Measurements from ENCODE around the gene VASN. TPM values are rescaled to one million over a fixed set of nuclear protein-coding genes. Genes with fewer than 3 reads are reported as not detected.

VASN gene
- total RNA-seq, 6 experiments from 2014 or later = 92.0 to 131 (median 103) TPM

DNA sequence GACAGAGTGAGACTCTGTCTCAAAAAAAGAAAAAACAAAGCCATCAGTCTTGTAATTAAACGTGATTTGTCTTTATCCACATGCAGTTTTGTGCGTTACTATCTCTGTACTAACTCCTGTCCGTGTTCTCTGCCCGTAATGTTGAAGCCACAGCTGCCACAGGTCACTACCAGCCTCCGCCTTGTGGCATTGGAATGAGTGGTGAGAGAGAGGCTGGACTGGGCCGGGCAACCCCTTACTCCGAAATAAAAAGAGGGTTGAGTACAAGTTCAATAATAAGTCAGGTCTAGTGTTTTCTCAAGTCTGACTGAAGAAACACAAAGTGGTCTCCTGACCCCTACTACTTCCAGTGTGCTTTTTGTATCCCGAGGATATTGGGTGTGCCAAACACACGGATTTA, 59.4 kb downstream of the VASN start:
- Mint-ChIP-seq H3K36me3 (ENCODE audit: low read depth) (peaks cover 50% of the 10 kb centered on the region), H3K4me3 (no peak overlapping the region)
- DNase-seq = no peak

More for the DNA sequence above, 59.4 kb downstream of the VASN start:
- H3K27me3 Mint-ChIP-seq (ENCODE audit: insufficient read depth) = peaks cover 3% of the 10 kb centered on the region; the same call in 1 of the 2 replicates
- H3K27ac Mint-ChIP-seq = no peak overlapping the region
- peaks cover 29% of the 10 kb centered on the region for H3K4me1 Mint-ChIP-seq (ENCODE audit: low read depth)
- no peak for TF ChIP-seq CTCF (IDR thresholded peaks at IDR 0.05)
- no peaks in the 10 kb centered on the region for H3K9me3 Mint-ChIP-seq

Other genes with a start within 250 kb of the VASN start
- gene SRL, start 129.8 kb upstream of the VASN start, total RNA-seq (2021; fragmentation: NEBNext Ultra II Directional; extraction: Animal tissue kit (Norgen Biotek cat#: 25700)) = not detected
- gene TFAP4, start 98.8 kb upstream of the VASN start, total RNA-seq (2021; fragmentation: NEBNext Ultra II Directional; extraction: Animal tissue kit (Norgen Biotek cat#: 25700)) = 10 to 100 TPM in 3 of 6 experiments, 1 to 10 TPM in 3; 8.3 to 11.7 (median 10.1) TPM
- gene GLIS2, start 55.8 kb upstream of the VASN start, total RNA-seq (2021; fragmentation: NEBNext Ultra II Directional; extraction: Animal tissue kit (Norgen Biotek cat#: 25700)) = 10 to 100 TPM; 21.9 to 26.0 (median 23.5) TPM
- 10 to 100 TPM; 44.9 to 50.8 (median 46.1) TPM for gene PAM16, start 20.5 kb upstream of the VASN start, total RNA-seq (2021; fragmentation: NEBNext Ultra II Directional; extraction: Animal tissue kit (Norgen Biotek cat#: 25700))
- 10 to 100 TPM; 12.1 to 20.9 (median 17.2) TPM for gene CORO7, start 44.7 kb downstream of the VASN start, total RNA-seq (2021; fragmentation: NEBNext Ultra II Directional; extraction: Animal tissue kit (Norgen Biotek cat#: 25700))
- 10 to 100 TPM; 40.8 to 54.4 (median 45.1) TPM for gene DNAJA3, start 54.0 kb downstream of the VASN start, total RNA-seq (2021; fragmentation: NEBNext Ultra II Directional; extraction: Animal tissue kit (Norgen Biotek cat#: 25700))
- 10 to 100 TPM; 26.2 to 37.2 (median 33.7) TPM for gene NMRAL1, start 102.8 kb downstream of the VASN start, total RNA-seq (2021; fragmentation: NEBNext Ultra II Directional; extraction: Animal tissue kit (Norgen Biotek cat#: 25700))
- 10 to 100 TPM; 45.2 to 60.5 (median 54.9) TPM for gene HMOX2, start 104.5 kb downstream of the VASN start, total RNA-seq (2021; fragmentation: NEBNext Ultra II Directional; extraction: Animal tissue kit (Norgen Biotek cat#: 25700))
- 1 to 10 TPM; 5.0 to 8.3 (median 6.4) TPM for gene CDIP1, start 166.9 kb downstream of the VASN start, total RNA-seq (2021; fragmentation: NEBNext Ultra II Directional; extraction: Animal tissue kit (Norgen Biotek cat#: 25700))
- gene C16orf96, start 184.5 kb downstream of the VASN start, total RNA-seq (2021; fragmentation: NEBNext Ultra II Directional; extraction: Animal tissue kit (Norgen Biotek cat#: 25700)) = not detected
- gene UBALD1, start 243.0 kb downstream of the VASN start, total RNA-seq (2021; fragmentation: NEBNext Ultra II Directional; extraction: Animal tissue kit (Norgen Biotek cat#: 25700)) = 10 to 100 TPM; 23.5 to 33.2 (median 27.9) TPM